GM19025 (cell line): ENCODE results near the gene MYO1D.

Experiments
- ATAC-seq: cut with Tn5 transposase; IDR thresholded peaks from one replicate; pipeline ENCODE4 v1.9.1; 2021; ENCODE audit warnings: mild to moderate bottlenecking, low read depth, moderate library complexity; ENCODE audit not compliant: unreplicated experiment

Gene MYO1D

GRCh38 chr17:32636598-32637218 is 240.2 kb downstream of the MYO1D start:
- no peak for ATAC-seq

DNA sequence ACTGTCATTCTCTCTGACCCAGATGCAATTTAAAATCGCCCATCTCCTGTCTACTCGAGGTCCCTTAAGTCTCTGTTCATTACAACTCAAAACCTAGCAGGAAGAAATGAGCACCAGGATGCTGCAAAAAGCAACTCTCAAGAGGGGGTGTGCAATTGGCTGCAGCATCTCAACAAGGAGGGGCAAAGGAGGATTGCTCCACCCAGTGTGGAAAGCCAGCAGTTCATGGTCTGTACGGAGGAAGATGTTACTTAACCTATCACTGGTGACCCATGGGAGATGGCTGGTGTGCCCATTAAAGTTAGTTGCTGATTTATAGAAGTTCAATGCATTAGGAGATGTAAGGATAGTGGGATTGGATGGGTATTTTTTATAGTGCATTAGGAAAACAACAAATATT is 242.8 kb downstream of the MYO1D start:
- ATAC-seq = no peak

DNA sequence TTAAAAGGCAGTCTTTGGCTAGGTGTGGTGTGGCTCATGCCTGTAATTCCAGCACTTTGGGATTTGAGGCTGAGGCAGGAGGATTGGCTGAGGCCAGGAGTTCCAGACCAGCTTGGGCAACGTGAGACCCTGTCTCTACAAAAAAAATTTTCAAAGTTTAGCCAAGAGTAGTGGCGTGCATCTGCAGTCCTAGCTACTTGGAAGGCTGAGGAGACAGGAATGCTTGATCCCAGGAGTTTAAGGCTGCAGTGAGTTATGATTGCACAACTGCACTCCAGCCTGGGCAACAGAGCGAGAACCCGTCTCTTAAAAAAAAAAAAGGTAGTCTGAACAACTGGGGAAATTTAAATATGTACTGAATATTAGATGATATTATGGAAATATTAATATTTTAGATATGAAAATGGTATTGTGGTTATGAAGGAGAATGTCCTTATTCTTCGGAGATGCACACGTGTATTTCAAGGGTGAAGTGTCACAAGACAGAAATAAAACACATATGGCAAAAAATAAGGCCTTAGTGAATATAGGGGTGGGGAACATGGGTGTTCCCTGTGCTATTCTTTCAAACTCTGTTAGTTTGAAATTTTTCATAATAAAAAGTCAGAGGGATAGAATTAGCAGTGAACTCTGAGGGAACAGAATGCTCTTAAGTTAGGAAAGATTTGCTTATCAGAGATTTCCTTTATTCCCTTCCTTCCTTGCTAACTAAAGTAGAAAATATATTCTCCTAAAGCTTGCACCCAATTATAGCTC is 245.4 kb downstream of the MYO1D start:
- no peak for ATAC-seq

- no peak for ATAC-seq
Measured at GRCh38 chr17:32629563-32630190, 247.2 kb downstream of the MYO1D start.

DNA sequence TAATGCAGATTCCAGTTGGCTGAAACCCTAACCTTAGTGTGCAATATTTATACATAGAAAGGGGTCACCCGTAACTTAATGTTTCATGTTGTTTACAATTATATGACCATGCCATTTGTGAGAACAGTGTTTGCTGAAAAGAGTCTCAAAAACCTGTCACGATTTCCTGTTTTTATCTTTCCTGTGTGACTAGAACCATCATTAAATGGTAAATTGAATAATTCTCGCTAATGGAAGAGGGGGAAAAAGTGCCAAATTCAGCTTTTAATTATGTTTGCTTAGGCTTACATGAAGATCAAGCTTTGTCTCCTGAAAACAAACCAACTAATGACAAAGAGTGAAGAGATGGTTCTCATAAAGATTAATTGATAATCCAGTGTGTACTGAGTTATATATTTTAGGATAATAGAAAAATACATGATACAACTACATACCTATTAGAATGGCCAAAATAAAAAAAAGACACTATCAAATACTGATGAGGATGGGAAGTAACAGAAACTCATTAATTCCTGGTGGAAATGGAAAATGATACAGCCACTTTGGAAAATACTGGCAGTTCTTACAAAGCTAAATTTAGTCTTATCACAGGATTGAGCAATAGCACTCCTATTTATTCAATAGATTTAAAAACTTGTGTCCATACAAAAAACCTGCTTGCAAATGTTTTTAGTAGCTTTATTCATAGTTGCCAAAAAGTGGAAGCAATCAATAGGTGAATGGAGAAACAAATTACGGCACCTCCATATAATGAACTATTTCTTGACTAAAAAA is 248.5 kb downstream of the MYO1D start:
- ATAC-seq = no peak

DNA sequence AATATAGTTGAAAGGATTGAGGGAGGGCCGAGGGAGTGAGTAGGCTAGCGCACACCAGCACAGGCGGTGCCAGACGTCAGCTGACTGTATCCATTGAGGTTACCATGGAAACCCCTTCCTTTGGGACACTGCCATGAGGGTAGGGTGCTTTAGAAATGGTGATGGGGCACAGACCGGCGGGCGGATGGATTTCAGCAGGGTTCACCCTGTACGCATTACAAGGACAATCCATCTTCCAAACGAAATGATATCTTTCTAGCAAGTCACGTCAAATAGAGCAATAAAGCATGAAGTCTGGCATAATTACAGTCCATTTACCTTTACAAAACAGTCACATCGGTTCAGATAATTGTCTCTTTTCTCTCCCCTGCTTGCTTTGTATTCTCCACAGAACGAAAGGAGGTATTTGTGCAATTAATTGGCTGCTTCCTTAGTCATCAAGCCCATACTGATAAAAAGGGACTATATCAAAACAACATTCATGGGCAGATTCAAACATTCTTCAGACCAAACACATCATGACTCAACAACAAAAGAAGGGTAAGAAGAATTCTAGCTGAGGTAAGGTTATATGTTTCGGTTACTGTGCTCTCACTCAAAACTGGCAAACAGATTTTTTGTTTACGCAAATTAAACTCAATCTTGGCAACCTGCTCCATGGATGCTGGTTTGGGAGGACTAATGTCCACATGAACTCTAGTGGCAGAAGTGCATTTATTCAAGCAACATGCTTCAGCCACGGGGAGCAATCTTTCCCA is 249.5 kb downstream of the MYO1D start:
- ATAC-seq = no peak

DNA sequence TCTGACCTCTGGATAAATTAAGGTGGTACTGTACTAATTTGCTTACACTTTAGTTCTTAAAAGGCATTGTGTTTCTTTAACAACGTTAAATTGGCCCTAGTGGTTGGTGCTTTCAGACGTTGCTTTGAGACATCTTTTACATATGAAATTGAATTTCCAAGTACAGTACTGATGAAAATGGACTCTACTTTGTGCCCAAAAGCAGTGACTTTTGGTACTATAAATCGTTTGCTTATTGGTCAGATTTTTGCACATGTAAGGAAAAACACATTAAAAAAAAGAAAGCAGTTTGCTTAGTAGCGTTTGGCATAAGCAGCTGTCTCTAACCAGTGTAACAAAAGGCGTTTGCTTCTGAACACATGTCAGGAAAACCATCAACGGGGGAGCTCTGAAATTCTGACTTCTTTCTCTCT is 250.5 kb downstream of the MYO1D start:
- no peak for ATAC-seq

DNA sequence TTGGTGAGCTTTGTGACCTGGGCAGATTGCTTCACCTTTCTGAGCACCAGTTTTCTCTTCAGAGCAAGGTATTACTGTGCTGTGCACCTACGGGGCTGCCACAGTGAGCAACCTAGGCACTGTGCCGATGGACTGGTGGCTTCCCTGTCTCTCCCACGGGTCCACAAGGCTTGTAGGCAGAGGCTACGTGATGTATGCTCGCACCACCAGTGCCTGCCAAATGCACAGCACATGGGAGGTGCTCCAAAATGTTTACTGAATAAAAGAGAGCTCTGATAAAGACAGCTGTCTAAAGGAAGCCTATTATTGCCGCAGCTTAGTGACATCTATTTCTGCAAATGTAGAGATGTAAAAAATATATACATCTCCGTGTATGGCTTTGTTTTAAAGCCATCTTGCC is 251.0 kb downstream of the MYO1D start:
- no peak for ATAC-seq

GRCh38 chr17:32623196-32623595 is 253.7 kb downstream of the MYO1D start:
- ATAC-seq = no peak

GRCh38 chr17:32622540-32622939 is 254.4 kb downstream of the MYO1D start:
- no peak for ATAC-seq

DNA sequence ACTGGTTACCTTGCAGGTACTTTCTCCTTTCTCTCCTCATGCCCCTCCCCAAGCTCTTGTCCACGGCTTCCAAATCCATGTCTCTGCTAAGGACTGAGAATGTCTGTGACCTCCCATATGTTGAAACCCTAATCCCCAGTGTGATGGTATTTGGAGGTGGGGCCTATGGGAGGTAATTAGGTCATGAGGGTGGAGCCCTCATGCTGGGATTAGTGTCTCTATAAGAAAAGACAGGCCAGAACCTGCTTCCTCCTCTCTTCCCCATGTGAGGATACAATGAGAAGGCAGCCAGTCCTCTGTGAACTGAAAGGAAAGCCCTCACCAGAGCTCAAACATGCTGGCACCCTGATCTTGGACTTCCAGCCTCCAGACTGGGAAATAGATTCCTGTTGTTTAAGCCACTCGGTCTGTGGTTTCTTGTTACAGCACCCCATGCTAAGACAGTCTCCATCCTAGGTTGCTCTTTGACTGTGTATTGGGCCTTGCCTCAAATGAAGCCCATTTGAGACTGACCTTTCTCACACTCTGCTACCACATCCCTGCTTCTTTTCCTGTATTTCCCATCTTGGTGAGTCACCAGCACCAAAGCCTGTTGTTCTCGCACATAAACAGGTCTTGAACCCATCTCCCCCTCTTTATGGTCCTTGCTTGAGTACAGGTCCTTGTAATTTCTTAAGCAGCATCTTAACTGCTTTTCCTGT is 255.2 kb downstream of the MYO1D start:
- no peak for ATAC-seq

- no peak for ATAC-seq
Measured at GRCh38 chr17:32615326-32615725, 261.6 kb downstream of the MYO1D start.

GRCh38 chr17:32610943-32611342 is 266.0 kb downstream of the MYO1D start:
- no peak for ATAC-seq

DNA sequence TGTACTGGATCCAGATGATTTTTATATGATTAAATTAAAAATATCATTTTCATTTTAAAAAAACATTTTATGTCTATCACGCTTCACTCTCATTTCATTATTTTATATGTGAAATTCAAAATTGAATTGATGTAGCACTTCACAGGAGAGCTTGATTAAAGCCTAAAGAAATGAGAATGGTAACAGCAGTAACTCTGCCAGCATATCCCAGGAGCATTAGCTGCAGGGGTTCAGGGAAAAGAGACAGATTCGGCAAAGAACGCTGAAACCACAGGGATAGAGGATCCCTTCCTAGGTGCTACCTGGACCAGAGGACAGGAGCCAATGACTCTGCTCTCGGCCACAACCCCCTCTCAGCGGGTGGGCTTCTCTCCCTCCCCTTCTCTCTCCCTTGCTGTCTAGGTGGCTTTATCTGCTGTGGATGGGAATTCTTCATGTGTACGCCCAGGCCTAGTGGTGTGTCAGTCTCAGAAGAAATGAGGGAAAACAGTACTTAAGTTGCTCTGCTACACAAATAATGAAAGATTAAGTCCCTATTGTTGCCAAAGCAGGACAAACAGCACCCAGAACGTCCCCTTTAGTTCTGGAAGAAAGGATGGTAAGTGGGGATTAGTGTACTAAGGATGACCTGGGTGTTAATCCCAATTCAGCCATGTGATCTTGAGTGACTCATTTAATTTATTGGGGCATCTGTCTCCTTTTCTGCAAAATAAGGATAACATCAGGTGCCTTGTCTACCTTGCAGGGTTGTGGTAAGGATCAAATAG is 266.9 kb downstream of the MYO1D start:
- no peak for ATAC-seq

DNA sequence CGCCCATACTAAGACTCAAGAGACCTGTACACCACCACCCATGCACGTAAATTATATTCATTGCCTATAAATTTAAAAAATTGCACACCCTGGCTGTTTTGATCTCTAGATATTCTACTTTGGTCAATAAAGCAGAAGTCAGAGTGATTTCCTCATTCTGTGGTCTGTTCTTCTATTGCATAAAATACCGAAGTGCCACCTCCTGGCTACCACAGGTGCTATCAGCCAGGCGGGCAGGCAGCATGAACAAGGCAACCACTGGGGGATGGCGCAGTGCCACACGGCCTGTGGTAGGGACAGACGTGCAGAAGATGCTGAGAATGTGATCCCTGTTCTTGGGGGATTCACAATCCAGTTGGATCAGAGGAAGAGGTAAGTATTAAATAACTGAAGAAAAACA is 267.8 kb downstream of the MYO1D start:
- ATAC-seq = no peak

GRCh38 chr17:32608267-32608666 is 268.7 kb downstream of the MYO1D start:
- no peak for ATAC-seq

- ATAC-seq = no peak
Measured at GRCh38 chr17:32604966-32605365, 272.0 kb downstream of the MYO1D start.

DNA sequence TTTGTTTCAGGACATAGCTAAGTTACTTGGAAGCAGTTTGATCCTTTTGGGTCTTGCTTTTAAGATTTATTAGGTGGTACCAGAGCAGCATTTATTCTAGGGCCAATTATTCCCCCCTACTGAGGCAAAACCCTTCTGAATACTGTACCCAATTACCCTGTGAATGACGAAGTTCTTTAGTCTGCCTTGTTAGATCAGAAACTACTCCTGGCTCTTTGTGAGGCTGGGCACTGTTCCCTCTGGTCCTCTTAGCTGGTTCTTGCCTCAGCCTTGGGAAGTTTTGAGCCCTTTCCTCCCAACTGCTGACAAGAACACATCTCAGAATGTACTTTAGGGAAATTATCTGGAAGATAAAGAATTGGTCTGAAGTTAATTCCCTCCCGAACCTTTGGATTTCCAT is 274.5 kb downstream of the MYO1D start:
- ATAC-seq = no peak

DNA sequence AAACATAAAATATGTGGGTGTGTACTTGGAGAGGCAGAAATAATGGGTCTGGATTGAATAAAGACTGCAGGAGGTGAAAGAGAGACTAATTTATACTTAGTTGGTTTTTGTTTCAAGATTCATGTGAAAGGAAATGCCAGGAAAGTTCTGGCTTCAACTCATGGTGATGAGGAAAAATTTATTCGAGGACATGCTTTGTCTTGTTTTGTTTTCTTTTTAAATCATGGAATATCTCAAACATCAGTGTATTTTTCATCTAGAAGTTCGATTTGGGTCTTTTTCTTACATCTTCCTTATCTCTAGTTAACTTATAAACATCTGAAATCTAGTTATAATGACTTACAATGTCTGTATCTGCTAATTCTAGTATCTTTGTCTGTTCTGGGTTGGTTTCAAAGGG is 275.1 kb downstream of the MYO1D start:
- no peak for ATAC-seq
